Activated B cell treated with CpG ODN at 0.5 μM for 24 hours (primary cell): ENCODE results near the gene DDX6. TPM values are rescaled to one million over a fixed set of nuclear protein-coding genes. Genes with fewer than 3 reads are reported as not detected.

Experiments
- ATAC-seq: fragments of 200-7000 bp; cut with Tn5 transposase; one replicate; pipeline ENCODE4 v1.10.0; 2021; ENCODE audit warnings: low read depth, mild to moderate bottlenecking, moderate library complexity
- CTCF ChIA-PET: fragments of 350-600 bp; sonication (Branson Sonifier 250); formaldehyde crosslinking; loops from one replicate; lab custom pipeline; 2021; ENCODE audit warnings: antibody characterized with exemption; lab: Charles Lee
- POLR2A ChIA-PET: fragments of 350-600 bp; sonication (Branson Sonifier 250); formaldehyde crosslinking; loops from one replicate; lab custom pipeline; 2021; ENCODE audit warnings: antibody characterized with exemption; lab: Charles Lee
- DNase-seq: peaks from one replicate; pipeline ENCODE4 v3.0.0; 2022
- H3K27ac Mint-ChIP-seq: one replicate; pipeline ENCODE4 v1.8.0; 2020; ENCODE audit warnings: mixed read lengths
- H3K27me3 Mint-ChIP-seq: one replicate; pipeline ENCODE4 v1.8.0; 2021; ENCODE audit warnings: mixed read lengths
- H3K36me3 Mint-ChIP-seq: one replicate; pipeline ENCODE4 v1.8.0; 2021; ENCODE audit warnings: low read depth, mixed read lengths
- H3K4me1 Mint-ChIP-seq: one replicate; pipeline ENCODE4 v1.8.0; 2021; ENCODE audit warnings: mixed read lengths
- H3K4me3 Mint-ChIP-seq: one replicate; pipeline ENCODE4 v1.8.0; 2020; ENCODE audit warnings: mild to moderate bottlenecking, mixed read lengths
- H3K9me3 Mint-ChIP-seq: one replicate; pipeline ENCODE4 v1.8.0; 2020; ENCODE audit warnings: mixed read lengths
- intact Hi-C: fragments of 100-400 bp; cut with micrococcal nuclease; formaldehyde crosslinking; loops from one replicate; pipeline ENCODE4 v1.15.1; 2024
- total RNA-seq: library from RNA; stranded (reverse); gene quantifications from 2 replicates; pipeline ENCODE4 v1.2.3, GENCODE V29; 2022
- TF ChIP-seq, protein P1 (sequence below): fragments of 200-600 bp; IDR thresholded peaks from one replicate; pipeline ENCODE4 v1.8.0; 2022; ENCODE audit warnings: antibody characterized with exemption, mild to moderate bottlenecking

The DDX6 gene
- total RNA-seq, 1 donor from 2014 or later: 297 TPM

DNA sequence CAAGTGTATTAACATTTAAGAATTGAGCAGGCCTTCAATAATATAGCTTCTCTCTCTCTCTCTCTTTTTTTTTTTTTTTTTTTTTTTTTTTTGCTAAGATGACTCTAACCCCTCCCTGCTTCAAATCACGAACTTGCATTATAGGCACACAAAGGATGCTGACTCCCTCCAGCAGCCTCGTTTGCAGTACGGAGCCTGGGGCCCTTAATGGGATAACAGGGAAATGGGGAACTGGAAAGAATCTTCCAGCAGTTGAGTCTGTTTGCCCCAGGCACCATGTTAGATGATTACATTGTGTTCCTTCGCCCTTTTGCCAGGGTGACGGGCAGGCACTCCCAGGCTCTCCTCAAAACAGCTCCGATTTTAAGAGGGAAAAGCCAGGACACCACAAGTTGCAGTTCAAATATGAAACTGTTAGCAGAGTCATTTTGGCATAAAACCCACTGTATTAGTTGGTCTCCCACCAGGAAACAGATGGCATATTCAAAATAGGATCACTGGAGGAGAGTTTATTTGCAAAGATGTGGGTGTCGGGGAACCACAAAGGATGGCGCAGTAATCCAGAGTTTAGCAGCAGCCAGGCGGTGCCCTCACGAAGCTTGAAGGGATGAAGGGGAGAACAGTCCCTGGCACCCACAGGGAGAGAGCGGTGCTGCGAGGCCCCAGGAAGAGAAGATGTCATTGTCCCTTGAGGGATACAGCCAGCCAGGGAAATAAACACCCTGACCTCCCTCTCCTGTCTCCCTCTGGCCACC lies 85.0 kb downstream of the DDX6 start:
- Mint-ChIP-seq H3K27ac (no peak overlapping the region), H3K36me3 (no peaks in the 10 kb centered on the region), H3K4me3 (no peak overlapping the region), H3K4me1 (peaks cover 22% of the 10 kb centered on the region), H3K27me3 (no peaks in the 10 kb centered on the region), H3K9me3 (no peaks in the 10 kb centered on the region)
- intact Hi-C loops: no loop called here
- ATAC-seq (no peak), DNase-seq (no peak)
- POLR2A ChIA-PET: interaction anchor here (0.6 to 2.0 kb wide), 4 partner anchors 11 to 85 kb away, joined by 3 to 6 read pairs (median 4); partner anchors contain the start of gene DDX6
- TF ChIP-seq, protein P1, sequence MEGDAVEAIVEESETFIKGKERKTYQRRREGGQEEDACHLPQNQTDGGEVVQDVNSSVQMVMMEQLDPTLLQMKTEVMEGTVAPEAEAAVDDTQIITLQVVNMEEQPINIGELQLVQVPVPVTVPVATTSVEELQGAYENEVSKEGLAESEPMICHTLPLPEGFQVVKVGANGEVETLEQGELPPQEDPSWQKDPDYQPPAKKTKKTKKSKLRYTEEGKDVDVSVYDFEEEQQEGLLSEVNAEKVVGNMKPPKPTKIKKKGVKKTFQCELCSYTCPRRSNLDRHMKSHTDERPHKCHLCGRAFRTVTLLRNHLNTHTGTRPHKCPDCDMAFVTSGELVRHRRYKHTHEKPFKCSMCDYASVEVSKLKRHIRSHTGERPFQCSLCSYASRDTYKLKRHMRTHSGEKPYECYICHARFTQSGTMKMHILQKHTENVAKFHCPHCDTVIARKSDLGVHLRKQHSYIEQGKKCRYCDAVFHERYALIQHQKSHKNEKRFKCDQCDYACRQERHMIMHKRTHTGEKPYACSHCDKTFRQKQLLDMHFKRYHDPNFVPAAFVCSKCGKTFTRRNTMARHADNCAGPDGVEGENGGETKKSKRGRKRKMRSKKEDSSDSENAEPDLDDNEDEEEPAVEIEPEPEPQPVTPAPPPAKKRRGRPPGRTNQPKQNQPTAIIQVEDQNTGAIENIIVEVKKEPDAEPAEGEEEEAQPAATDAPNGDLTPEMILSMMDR: no peak
- CTCF ChIA-PET: no interaction called here

GRCh38 chr11:118705111-118705741 lies 85.7 kb downstream of the DDX6 start:
- Mint-ChIP-seq H3K4me3 (peak overlapping the region; percentile 51), H3K27ac (no peak overlapping the region), H3K27me3 (no peaks in the 10 kb centered on the region), H3K36me3 (no peaks in the 10 kb centered on the region), H3K4me1 (peaks cover 25% of the 10 kb centered on the region), H3K9me3 (no peaks in the 10 kb centered on the region)
- ChIA-PET POLR2A (interaction anchor here (0.6 to 2.0 kb wide), 5 partner anchors 10 to 114 kb away, joined by 3 to 6 read pairs (median 4); partner anchors contain the start of gene DDX6), CTCF (interaction anchor here (0.6 kb wide), 1 partner anchor 15 kb away, joined by 3 read pairs; no protein-coding TSS in a partner anchor)
- DNase-seq (no peak), ATAC-seq (peak; percentile 53)
- intact Hi-C loops: no loop called here
- TF ChIP-seq, protein P1: no peak

- Mint-ChIP-seq H3K4me1 (peaks cover 30% of the 10 kb centered on the region), H3K27ac (no peak overlapping the region), H3K36me3 (no peaks in the 10 kb centered on the region), H3K4me3 (no peak overlapping the region), H3K27me3 (no peaks in the 10 kb centered on the region), H3K9me3 (no peaks in the 10 kb centered on the region)
- TF ChIP-seq, protein P1: no peak
- intact Hi-C loops: no loop called here
- DNase-seq (no peak), ATAC-seq (no peak)
- CTCF ChIA-PET: no interaction called here
- POLR2A ChIA-PET: no interaction called here
These were observed 87.3 kb downstream of the DDX6 start for GRCh38 chr11:118703563-118704106.

GRCh38 chr11:118699506-118700220 lies 91.3 kb downstream of the DDX6 start:
- TF ChIP-seq, protein P1: no peak
- Mint-ChIP-seq H3K36me3 (no peaks in the 10 kb centered on the region), H3K4me3 (no peak overlapping the region), H3K27me3 (no peaks in the 10 kb centered on the region), H3K9me3 (no peaks in the 10 kb centered on the region), H3K4me1 (peaks cover 19% of the 10 kb centered on the region), H3K27ac (peak overlapping the region; percentile 41)
- ChIA-PET CTCF (interaction anchor here (0.9 kb wide), 1 partner anchor 257 kb away, joined by 3 read pairs; no protein-coding TSS in a partner anchor), POLR2A (no interaction called here)
- DNase-seq (no peak), ATAC-seq (no peak)
- intact Hi-C loops: loop anchor here (2.0 kb wide), 1 partner anchor 15 kb away; no protein-coding TSS in a partner anchor

Other genes starting within 250 kb of the DDX6 start
- gene IFT46, start 225.2 kb downstream of the DDX6 start, total RNA-seq: 13.8 and 13.9 TPM in 2 replicates
- gene ARCN1, start 218.8 kb downstream of the DDX6 start, total RNA-seq: 91.3 and 94.7 TPM in 2 replicates
- 1.3 and 2.6 TPM in 2 replicates for gene PHLDB1, start 183.5 kb downstream of the DDX6 start, total RNA-seq
- not detected in 2 replicates for gene TREH, start 111.5 kb downstream of the DDX6 start, total RNA-seq
- 198 and 199 TPM in 2 replicates for gene CXCR5, start 92.7 kb upstream of the DDX6 start, total RNA-seq
- 20.4 and 21.9 TPM in 2 replicates for gene BCL9L, start 134.8 kb upstream of the DDX6 start, total RNA-seq
- 0.27 TPM in 1 of 2 replicates, not detected in the other for gene UPK2, start 165.1 kb upstream of the DDX6 start, total RNA-seq
- not detected in 2 replicates for gene FOXR1, start 180.6 kb upstream of the DDX6 start, total RNA-seq
- gene CENATAC, start 207.0 kb upstream of the DDX6 start, total RNA-seq: 66.4 and 85.7 TPM in 2 replicates
- 2,191 and 2,534 TPM in 2 replicates for gene RPS25, start 227.2 kb upstream of the DDX6 start, total RNA-seq
- 56.8 and 60.1 TPM in 2 replicates for gene TRAPPC4, start 227.6 kb upstream of the DDX6 start, total RNA-seq
- 12.0 and 12.1 TPM in 2 replicates for gene SLC37A4, start 239.7 kb upstream of the DDX6 start, total RNA-seq